CD4-positive, alpha-beta T cell treated with Interleukin-12 subunit alpha and Interleukin-12 subunit beta, for 1 hour (primary cell): ENCODE measurements around the gene LPCAT1.

Source experiments
- DNase-seq: peaks from one replicate; pipeline ENCODE4 v3.0.0-alpha.2; 2020

The LPCAT1 gene

GRCh38 chr5:1419476-1420210, 104.1 kb downstream of the LPCAT1 start:
- no peak for DNase-seq

- DNase-seq = no peak
Observed at GRCh38 chr5:1418921-1419280, 104.9 kb downstream of the LPCAT1 start.

GRCh38 chr5:1418238-1418920, 105.4 kb downstream of the LPCAT1 start:
- DNase-seq = no peak

GRCh38 chr5:1417586-1418225, 106.1 kb downstream of the LPCAT1 start:
- no peak for DNase-seq

- no peak for DNase-seq
Observed at GRCh38 chr5:1416856-1417469, 106.8 kb downstream of the LPCAT1 start.

GRCh38 chr5:1415626-1416360, 108.0 kb downstream of the LPCAT1 start:
- no peak for DNase-seq

- DNase-seq = no peak
Observed at GRCh38 chr5:1415059-1415425, 108.7 kb downstream of the LPCAT1 start.

GRCh38 chr5:1414311-1415058, 109.3 kb downstream of the LPCAT1 start:
- no peak for DNase-seq

GRCh38 chr5:1413611-1414241, 110.0 kb downstream of the LPCAT1 start:
- no peak for DNase-seq

GRCh38 chr5:1413211-1413610, 110.5 kb downstream of the LPCAT1 start:
- no peak for DNase-seq

- no peak for DNase-seq
Observed at GRCh38 chr5:1412621-1413020, 111.1 kb downstream of the LPCAT1 start.

GRCh38 chr5:1412163-1412562, 111.6 kb downstream of the LPCAT1 start:
- DNase-seq = no peak
